Subcutaneous adipose tissue (tissue), 4 donors: Measurements from ENCODE around the gene SCARB1. TPM values are rescaled to one million over a fixed set of nuclear protein-coding genes. Genes with fewer than 3 reads are reported as not detected.

ENCODE experiments used
- CTCF ChIP-seq: fragments of 450-650 bp; IDR thresholded peaks from one replicate; pipeline ENCODE4 v1.5.1; 2016; ENCODE audit warnings: low read depth, mild to moderate bottlenecking, control low read depth, antibody characterized with exemption, moderate library complexity
- total RNA-seq, 4 donors: library from RNA; depleted of rRNA; stranded (reverse); fragments of >200 nt; gene quantifications; one replicate each; pipeline ENCODE4 v1.1.0, GENCODE V29; 2016

The SCARB1 gene
- total RNA-seq, 4 donors from 2014 or later: 26.6 to 58.6 (median 38.2) TPM

- TF ChIP-seq CTCF: no peak
Observed at GRCh38 chr12:124823272-124823970, 40.2 kb downstream of the SCARB1 start.

- TF ChIP-seq CTCF: no peak
Observed at GRCh38 chr12:124822218-124822617, 41.4 kb downstream of the SCARB1 start.

GRCh38 chr12:124821252-124822200 lies 42.1 kb downstream of the SCARB1 start:
- no peak for TF ChIP-seq CTCF

GRCh38 chr12:124820199-124820598 lies 43.5 kb downstream of the SCARB1 start:
- TF ChIP-seq CTCF: no peak

GRCh38 chr12:124819525-124819924 lies 44.1 kb downstream of the SCARB1 start:
- TF ChIP-seq CTCF: no peak

GRCh38 chr12:124819080-124819479 lies 44.6 kb downstream of the SCARB1 start:
- TF ChIP-seq CTCF: no peak
